Measurements from ENCODE around the gene ECI2. TPM values are rescaled to one million over a fixed set of nuclear protein-coding genes. Genes with fewer than 3 reads are reported as not detected.

The ECI2 gene, protein sequence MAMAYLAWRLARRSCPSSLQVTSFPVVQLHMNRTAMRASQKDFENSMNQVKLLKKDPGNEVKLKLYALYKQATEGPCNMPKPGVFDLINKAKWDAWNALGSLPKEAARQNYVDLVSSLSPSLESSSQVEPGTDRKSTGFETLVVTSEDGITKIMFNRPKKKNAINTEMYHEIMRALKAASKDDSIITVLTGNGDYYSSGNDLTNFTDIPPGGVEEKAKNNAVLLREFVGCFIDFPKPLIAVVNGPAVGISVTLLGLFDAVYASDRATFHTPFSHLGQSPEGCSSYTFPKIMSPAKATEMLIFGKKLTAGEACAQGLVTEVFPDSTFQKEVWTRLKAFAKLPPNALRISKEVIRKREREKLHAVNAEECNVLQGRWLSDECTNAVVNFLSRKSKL
- 50.6 and 51.6 TPM in 2 replicates for polyA plus RNA-seq (2014; cell fraction: cytosol; rRNA removed)
- polyA plus RNA-seq (2014; cell fraction: nucleus; rRNA removed) = 28.4 and 29.1 TPM in 2 replicates

DNA sequence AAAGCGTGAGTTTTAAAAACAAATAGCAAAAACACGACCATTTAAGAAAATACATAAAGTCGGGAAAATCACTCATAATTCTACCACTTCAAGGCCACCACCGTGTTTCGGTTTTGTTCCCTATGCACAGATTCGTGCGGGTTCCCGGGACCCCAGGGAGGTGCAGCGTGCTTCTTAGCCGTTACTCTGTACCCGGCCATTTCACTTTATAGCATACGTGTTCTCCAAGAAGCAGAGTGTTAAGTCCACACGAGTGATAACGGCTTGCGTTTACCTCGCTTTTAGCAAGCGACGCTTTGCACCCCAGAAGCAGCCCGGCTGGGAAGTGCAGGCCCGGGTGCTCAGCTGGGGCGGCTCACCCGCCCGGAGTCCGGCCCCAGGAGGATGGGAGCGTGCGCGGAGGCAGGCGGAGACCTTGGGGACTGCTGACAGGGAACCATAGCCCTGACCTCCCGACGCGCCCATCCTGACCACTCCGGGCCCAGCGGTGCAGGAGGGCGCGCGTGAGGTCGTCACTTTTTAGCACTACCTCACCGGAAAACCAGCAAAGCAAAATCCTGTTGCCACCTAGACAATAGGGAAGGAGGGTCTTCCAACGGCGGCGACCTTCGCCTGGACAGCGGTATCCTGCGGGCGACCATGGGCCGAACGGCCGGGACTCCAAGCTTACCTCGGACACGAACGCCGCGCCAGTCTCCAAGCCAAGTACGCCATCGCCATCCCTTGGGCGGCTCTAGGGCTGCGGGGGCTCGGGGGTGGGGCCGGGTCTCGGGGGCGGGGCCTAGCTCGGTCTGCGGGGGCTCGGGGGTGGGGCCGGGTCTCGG lies at the start of gene ECI2:
Gene ECI2, minus strand, starts transcription at position 735 of the 824 bp plus-strand sequence. Its CDS starts 15 bp downstream, at position 720.
- peak; percentile 75 for DNase-seq (ENCODE audit: low spot score)

DNA sequence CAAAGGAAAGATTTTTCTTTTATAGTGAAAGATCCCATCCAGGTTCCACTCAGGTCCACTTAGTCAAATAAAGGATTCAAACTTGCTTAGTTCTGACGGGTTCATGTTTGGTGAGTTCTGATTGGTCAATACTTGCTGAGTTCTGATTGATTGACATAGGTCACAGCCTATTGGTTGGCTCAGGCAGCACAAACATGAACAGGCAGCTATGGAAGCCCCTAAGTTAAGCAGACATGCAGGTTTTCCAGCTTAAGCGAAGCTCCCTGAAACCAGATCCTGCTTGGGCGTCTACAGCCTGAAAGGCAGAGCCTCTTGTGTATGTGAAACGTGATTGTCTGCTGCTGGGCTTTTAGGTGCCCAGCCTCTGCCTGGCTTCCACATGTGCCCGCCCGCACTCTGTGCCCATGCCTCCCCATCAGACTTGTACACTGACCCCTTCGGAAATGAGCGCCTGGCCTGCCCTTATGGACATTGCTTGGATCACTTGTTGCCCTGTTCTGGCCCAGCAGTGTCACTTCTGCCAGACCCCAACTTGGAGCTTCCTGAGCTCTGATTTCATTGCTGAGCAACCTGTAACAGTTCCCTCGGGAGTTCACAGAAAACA lies 45.4 kb upstream of the ECI2 start:
- DNase-seq (ENCODE audit: low spot score) = no peak

DNA sequence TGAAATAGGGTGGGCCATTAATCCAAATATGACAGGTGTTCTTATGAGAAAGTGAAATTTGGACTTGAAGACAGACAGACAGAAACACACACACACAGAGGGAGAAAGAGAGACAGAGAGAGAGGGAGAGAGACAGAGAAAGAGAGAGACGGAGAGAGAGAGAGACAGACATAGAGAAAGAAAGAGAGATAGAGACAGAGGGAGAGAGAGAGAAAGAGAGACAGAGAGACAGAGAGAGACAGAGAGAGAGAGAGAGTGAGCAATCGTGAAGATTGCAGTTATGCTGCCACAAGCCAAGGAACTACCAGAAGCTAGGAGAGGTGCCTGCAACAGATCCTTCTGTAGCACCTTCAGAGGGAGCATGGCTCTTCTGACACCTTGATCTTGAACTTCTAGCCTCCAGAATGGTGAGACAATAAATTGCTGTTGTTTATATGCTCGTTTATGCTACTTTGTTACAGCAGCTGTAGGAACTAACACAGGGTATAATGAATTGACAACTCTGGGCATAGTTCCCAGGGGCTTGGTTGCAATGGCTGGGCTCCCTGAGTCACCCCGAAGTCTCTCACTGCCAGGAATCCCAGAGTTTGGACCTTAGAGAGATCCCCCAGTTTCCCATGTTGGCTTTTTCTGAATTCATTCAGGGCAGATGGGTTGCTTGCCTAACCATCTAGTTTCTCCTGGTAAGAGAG lies 44.7 kb upstream of the ECI2 start:
- no peak for DNase-seq (ENCODE audit: low spot score)

DNA sequence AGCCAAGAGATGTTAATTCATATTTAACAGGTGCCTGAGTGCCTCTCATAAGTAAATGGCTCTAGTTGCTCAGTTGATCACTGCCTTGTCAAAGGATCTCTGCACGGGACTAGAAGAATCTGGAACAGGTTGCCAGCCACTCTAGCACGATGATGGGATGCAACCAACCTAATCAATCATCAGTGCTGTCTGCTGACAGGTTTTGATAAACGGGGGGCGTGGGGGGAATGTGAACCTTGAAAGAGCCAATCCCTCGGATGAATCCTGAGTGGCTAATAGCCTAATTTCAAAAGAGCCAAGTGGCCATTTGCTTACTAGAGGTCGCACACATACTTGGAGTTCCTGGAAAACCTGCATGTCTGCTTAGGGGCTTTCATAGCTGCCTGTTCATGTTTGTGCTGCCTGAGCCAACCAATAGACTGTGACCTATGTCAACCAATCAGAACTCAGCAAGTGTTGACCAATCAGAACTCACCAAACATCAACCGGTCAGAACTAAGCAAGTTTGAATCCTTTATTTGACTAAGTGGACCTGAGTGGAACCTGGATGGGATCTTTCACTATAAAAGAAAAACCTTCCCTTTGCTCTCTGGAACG lies 43.5 kb upstream of the ECI2 start:
- DNase-seq (ENCODE audit: low spot score) = no peak

DNA sequence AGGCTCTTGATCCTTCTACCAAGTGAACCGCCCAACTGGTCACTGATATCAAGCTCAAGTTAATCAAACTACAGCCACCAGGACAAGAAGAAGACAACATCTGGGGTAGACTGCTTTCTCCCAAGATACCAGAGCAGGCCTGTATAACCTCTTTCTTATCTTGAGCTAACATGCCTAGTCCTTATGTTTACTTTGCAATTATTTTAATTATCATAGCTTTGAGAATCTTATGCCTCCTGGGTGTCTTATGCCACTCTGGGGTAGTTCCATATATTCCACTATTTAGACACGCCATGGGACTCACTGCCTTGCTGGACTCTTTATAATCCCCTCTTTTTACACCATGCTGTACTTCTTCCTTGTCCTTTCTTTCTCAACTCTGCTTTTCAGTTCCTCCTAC lies 41.5 kb upstream of the ECI2 start:
- no peak for DNase-seq (ENCODE audit: low spot score)

DNA sequence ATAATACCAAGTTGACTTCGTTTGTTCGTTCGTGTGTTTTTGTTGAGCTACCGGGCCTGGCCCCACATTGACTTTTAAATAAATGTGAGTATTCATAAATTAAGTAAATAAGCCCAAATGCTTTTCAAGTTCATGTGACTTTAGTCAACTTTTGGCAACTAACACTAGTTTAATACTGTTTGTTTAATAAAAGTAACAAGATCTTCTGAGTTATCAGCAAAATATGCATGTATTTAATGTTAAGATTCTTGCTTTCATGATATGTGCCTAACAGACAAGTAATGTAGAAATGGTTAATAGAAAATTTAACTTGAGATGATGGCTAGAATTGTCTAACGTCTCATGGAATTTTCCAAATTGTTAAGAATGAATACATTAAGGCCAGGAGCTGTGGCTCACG lies 38.7 kb upstream of the ECI2 start:
- no peak for DNase-seq (ENCODE audit: low spot score)

DNA sequence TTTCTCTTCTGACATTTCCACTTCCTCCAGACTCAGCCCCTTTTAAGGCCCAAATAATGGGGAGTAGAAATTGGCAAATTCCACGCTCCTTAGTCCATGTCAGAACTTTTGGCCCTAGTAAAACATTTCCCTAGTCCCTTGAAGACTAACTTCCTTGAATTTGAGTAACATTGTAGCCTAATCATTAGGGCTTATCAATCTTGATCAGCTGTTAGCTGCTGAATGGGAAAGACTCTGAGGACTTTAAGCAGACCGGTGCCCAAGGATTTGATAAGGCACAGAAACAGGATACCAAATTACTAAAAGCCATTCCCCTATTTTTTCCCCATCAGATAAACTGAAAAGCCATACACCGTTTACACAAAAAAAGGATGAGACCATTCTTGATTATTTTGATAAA lies 37.0 kb upstream of the ECI2 start:
- DNase-seq (ENCODE audit: low spot score) = no peak

DNA sequence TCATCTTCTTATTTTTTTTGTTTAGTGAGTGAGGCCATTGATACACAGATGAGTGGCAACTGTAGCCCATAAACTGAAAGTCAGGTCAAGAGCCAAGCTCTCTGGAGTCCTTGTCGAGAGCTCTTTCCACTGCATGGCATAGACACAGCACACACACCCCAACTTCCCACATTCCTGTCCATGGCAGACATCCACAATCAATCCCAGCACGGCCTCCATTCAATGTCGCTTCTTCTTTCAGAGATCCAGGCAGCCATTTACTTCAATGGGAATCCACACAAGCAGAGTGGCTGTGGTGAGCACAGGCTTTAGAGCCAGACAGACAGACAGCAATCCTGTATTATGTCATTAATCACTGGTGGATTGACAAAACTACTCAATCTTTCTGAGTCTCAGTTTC lies 34.9 kb upstream of the ECI2 start:
- DNase-seq (ENCODE audit: low spot score) = no peak

DNA sequence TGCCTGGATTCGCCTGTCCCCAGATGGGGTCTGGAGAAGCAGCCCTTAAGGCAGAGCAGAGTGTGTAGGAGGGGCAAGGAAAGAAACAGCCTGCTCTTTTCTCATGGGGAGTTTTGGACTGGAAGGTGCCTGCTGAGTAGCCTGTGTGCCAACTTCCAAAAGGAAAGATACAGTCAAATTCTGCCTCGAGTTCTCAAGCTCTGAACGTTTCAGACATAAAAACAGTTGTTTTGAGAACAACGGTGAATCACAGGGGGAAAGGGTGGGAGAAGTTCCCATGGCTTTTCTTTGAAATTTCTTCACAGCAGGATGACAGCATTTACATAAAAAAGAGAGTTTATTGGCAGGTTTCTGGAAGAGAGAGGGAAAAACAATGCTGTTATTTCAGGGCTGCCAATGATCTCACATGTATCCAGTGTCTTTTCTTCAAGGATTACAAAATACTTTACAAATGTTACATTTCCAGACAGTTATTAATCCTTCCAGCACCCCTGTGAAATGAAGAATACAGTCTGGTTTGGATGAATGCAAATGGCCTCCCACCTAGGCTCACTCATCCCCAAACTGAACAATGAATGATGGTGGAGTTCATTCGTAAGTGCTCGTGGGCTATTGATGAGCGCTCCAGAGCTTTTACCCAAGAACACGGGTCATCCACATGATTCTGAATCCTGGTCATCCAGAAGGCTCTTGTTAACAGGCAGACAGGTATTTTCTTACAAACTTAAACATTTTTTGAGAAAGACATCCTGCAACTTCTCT lies 33.8 kb upstream of the ECI2 start:
- DNase-seq (ENCODE audit: low spot score) = no peak

DNA sequence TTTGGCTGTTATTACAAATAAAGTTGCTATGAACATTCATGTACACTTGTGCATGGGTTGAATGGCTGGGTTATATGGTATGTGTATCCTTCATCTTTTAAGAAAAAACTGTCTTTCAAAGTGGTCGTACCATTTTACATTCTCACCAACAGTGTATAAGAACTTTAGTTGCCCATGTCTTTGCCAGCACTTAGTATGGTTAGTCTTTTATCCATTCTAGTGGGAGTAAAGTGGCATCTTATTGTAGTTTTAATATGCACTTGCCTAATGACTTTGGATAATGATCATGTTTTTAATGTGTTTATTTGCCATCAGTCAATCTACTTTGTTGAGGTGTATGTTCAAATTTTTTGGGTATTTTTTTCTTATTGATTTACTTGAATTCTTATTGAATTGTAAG lies 32.5 kb upstream of the ECI2 start:
- DNase-seq (ENCODE audit: low spot score) = no peak

DNA sequence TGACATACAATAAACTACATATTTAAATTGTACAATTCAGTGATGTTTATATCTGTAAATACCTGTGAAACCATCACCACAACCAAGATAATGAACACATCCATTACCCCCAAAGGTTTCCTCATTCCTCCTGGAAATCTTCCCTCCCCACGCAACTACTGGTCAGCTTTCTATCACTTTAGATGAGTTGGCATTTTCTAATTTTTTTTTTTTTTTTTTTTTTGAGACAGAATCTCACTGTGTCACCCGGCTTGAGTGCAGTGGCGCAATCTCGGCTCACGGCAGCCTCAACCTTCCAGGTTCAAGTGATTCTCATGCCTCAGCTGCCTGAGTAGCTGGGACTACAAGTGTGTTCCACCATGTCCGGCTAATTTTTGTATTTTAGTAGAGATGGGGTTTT lies 31.7 kb upstream of the ECI2 start:
- DNase-seq (ENCODE audit: low spot score) = no peak

DNA sequence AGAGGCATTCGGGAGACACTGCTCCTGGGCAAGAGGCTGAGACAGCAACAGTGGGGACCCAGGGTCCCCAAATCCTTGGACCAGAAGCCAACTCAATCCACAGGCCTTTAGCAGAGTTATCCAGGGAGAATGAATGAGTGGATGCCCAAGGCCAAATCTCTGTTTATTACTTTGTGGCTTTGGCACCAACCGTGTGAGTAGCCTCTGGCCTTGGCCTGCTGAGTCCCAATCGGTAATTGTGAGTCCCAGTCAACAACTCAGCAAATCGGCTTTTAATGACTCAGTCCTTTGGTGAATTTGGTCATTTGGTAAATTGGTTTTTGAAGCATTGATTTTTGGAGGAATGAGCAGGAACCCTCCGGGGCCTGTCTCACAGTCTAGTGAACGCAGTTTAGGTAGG lies 29.1 kb upstream of the ECI2 start:
- DNase-seq (ENCODE audit: low spot score) = no peak

DNA sequence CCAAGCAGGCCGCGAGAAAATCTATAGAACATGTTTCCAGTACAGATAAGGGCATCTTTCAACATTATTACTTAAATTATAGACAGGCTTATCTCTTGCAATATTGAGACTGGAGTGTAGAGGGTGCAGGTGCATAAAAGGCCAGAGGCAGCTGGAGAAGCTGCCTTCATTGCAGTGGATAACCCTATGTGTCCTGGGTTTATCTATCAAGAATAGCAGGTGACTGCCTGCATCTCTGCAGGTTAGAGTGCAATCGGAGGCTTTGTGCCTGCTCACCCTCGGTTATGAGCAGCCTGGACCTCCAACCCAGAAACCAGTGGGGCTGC lies 28.7 kb upstream of the ECI2 start:
- peak; percentile 29 for DNase-seq (ENCODE audit: low spot score)

DNA sequence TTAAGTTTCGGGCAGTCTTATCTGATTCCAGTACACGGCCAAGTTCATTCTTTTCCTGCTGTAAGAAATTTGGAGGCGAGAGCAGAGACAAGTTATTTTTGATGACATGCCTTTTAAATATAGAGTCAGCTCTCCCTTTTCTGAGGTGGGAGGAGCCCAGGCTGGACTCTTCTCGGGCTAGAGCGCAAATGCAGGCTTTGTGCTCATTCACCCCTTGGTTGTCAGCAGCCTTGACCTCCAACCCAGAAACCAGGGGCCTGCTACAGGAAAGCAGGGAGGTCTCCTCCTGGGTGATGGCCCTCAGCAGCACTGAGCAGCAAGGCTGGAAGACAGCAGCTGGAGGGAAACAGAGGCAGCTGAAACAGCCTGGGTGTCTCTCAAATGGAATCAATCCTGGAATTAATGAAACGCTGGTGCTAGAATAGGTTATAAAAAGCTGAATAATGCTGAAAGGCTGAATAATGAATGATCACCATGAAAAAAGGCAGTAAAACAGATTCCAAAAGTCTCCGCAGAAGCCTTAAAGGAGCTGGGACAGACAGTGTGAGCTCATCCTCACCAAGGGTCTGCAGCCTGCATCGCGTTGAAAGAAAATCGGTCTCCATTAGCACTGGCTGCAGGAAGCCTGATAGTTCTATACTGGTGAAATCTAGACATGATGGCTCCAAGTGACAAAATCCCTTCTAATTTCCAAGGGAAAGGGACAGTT lies 28.2 kb upstream of the ECI2 start:
- no peak for DNase-seq (ENCODE audit: low spot score)

DNA sequence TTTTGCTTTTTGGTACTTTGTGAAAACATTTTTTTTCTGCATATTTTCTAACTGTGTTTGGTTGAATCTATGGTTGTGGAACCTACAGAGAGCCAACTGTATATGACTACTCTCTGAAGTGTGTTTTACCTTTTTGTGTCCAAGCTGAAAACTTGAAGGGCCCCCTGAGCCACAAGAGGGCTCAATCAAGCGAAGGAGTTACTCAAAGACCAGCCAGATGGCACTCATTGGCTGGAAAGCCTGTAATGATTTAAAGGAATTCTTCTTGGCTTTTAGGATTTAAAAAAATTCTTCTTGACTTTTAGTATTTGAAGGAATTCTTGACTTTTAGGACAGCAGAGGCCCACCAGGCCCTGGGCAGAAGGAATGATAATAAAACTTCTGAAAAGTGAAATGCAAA lies 27.0 kb upstream of the ECI2 start:
- DNase-seq (ENCODE audit: low spot score) = no peak

DNA sequence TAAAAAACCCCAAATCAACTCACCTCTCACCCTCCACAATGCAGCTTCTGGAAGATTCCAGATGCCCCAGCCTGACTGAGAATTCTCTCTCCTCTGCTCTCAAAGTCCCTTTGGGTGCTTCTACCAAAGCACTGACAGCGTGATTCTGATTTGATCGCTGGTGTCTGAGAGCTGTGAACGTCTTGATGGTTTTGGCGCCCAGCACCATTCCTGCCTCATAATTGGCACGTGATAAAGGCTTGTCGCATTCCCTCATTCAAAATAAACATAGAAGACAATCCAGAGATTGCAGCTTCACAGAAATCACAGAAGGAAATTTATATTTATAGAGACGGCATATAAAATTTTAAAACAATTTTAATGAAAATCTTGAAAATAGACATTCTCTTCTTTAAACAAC lies 24.1 kb upstream of the ECI2 start:
- DNase-seq (ENCODE audit: low spot score) = no peak

DNA sequence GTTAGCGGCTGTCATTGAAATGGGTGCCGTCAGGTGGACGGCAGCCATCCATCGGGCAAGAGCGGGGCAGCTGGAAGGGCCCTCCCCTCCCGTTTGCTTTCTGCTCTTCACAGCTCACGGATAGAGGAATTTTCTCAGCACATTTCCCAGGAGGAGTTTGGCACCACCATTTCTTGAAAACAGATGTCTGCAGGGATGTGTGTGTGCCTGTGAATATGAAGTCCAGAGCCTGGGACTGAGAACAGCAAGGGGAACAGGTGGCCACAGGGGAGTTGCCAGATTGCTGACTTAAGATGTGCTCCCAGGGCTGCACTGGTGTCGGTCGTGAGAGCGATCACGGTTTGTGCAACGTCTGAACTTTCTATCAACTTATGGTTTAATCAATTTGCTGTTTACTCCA lies 22.1 kb upstream of the ECI2 start:
- DNase-seq (ENCODE audit: low spot score) = no peak

DNA sequence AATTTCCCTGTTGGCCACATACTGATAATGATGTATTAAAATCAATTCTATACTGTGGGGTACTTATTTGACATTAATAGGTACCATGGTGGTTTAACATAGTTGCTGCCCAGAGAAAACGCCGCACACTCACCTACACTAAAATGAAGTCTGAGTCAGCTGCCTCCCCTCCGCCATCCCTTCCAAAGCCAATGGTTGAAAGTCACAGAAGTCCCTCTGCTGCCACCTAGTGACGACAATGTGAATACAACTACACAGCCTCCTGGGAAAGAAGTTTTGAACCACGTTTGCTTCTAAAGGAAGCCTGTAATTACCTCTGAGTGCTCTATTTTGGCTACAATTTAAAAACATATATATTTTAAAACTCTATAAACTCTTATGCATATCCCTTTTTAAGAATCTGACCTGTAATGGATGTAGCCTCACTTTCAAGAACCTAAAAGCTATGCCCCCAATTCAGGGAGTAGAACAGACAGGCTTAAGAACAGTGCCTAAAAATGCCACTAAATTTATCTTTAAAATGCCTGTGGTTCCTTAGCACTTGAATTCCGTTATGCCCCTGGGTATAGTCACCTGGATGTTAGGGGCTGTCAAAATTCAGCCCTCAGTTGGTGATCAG lies 20.6 kb upstream of the ECI2 start:
- peak; percentile 67 for DNase-seq (ENCODE audit: low spot score)

DNA sequence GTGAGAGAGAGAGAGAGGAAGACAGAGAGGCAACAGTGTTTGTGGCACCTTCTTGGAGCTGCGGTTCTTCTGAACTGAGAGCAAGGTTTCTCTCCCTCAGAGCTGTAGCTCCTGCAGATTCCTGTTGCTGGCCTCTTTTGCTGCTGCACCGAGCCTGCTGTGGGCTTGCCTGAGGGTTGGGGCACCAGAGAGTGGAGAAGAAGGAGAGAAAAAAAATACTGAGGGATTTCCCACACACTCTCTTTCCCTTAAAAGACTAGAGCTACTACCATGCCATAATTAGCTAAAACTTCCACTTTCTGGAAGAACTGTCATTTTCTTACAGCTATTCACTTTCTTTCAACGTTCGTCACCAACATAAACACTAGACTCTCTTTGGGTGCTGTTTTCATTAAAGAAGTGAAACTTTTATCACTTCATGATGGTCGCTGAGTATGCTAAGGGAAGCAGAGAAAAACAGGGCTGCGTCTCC lies 18.2 kb upstream of the ECI2 start:
- no peak for DNase-seq (ENCODE audit: low spot score)

DNA sequence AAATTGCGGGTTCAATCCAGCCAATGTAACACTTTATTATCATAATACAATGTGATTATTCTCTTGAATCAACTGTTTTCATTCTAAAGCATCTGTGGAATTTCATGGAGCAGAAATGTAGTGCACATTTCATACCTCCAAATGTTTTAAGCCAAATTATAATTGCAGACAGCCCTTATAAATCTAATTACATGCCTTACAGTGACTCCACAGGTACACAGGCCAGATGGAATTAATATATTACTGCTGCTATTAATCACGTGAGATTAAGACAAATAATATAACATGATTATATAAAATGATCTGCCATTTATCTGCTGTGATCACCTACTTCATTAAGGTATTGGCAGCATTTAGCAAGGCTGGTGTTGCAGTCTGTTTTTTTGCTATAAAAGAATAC lies 9.7 kb upstream of the ECI2 start:
- no peak for DNase-seq (ENCODE audit: low spot score)

Measured in SK-N-DZ (cell line).